Measurements from ENCODE around the gene SPAG7.
"Not testable (repeated sequence)": the region's sequence is repeated elsewhere in the genome, so short reads cannot be mapped to it uniquely, and the experiment has no call there.

Gene SPAG7

DNA sequence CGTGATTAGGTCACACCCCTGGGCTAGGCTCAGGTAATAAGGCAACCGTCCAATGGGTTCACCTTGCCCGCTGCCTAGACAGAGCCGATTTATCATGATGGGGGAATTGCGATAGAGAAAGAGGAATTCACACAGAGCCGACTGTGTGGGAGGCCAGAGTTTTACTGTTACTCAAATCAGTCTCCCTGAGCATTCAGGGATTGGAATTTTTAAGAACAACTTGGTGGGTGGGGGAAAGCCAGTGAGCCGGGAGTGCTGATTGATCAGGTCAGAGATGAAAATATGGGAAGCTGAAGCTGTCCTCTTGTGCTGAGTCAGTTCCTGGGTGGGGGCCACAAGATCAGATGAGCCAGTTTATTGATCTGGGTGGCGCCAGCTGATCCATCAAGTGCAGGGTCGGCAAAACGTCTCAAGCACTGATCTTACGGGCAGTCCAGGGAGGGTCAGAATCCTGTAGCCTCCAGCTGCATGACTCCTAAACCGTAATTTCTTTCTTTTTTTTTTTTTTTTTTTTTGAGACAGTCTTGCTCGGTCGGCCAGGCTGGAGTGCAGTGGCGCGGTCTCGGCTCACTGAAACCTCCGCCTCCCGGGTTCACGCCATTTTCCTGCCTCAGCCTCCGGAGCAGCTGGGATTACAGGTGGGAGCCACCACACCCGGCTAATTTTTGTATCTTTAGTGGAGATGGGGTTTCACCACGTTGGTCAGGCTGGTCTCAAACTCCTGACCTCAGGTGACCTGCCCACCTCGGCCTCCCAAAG is 40.9 kb downstream of the SPAG7 start:
- not testable (repeated sequence) for H3K27me3 ChIP-seq (ENCODE audit: control insufficient read depth, insufficient read depth, low read length); H3K4me3 ChIP-seq (ENCODE audit: low read depth, low read length); H3K4me1 ChIP-seq (ENCODE audit: control insufficient read depth, insufficient read depth, low read length); H3K9me3 ChIP-seq (ENCODE audit: control insufficient read depth, insufficient read depth, low read length); H3K36me3 ChIP-seq (ENCODE audit: control insufficient read depth, insufficient read depth, low read length); H3K9ac ChIP-seq (ENCODE audit: low read depth, low read length)

DNA sequence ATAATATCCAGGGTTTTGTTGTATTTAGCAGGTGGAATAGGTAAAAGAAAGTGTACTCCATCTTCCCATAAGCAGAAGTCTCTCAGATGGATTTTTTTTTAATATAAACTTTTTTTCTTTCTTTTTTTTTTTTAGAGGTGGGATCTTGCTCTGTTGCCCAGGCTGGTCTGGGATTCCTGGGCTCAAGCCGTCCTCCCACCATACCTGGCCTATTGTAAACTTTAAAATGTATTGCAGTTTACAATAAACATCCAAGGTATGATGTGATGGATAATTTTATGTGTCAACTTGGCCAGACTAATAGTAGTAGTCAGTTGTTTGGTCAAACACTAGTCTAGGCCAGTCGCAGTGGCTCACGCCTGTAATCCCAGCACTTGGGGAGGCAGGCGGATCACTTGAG is 46.3 kb downstream of the SPAG7 start:
- H3K27me3 ChIP-seq (ENCODE audit: control insufficient read depth, insufficient read depth, low read length), result no peaks in the 10 kb centered on the region
- no peaks in the 10 kb centered on the region for H3K9me3 ChIP-seq (ENCODE audit: control insufficient read depth, insufficient read depth, low read length)

DNA sequence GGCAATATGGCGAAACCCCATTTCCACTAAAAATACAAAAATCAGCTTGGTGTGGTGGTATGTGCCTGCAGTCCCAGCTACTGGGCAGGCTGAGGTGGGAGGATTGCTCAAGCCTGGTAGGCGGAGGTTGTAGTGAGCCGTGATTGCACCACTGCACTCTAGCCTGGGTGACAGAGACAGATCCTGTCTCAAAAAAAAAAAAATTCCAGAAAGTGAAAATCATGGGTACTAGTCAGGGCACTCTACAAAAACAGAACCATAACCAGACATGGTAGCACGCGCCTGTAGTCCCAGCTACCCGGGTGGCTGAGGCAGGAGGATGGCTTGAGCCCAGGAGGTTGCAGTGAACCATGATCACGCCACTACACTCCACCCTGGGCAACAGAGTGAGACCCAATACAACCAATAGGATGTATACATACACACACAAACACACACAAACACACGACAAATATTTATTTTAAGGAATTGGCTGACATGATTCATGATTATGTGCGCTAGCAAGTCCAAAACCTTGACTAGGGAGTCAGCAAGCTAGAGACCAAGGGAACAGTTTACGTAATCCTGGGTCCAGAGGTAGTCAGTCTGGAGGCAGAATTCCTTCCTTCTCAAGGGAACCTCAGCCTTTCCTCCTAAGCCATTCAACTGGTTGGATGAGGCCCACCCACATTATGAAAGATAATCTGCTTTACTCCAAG is 47.1 kb downstream of the SPAG7 start:
- H3K9me3 ChIP-seq (ENCODE audit: control insufficient read depth, insufficient read depth, low read length), result no peaks in the 10 kb centered on the region
- H3K36me3 ChIP-seq (ENCODE audit: control insufficient read depth, insufficient read depth, low read length), result no peaks in the 10 kb centered on the region
- peaks cover 4% of the 10 kb centered on the region for H3K4me1 ChIP-seq (ENCODE audit: control insufficient read depth, insufficient read depth, low read length)
- no peak overlapping the region for H3K4me3 ChIP-seq (ENCODE audit: low read depth, low read length)
- no peaks in the 10 kb centered on the region for H3K27me3 ChIP-seq (ENCODE audit: control insufficient read depth, insufficient read depth, low read length)
- no peak overlapping the region for H3K9ac ChIP-seq (ENCODE audit: low read depth, low read length)

More for the DNA sequence above, 46.3 kb downstream of the SPAG7 start:
- Histone ChIP-seq H3K9ac (ENCODE audit: low read depth, low read length) (no peak overlapping the region), H3K36me3 (ENCODE audit: control insufficient read depth, insufficient read depth, low read length) (no peaks in the 10 kb centered on the region), H3K4me3 (ENCODE audit: low read depth, low read length) (no peak overlapping the region), H3K4me1 (ENCODE audit: control insufficient read depth, insufficient read depth, low read length) (peaks cover 4% of the 10 kb centered on the region)

DNA sequence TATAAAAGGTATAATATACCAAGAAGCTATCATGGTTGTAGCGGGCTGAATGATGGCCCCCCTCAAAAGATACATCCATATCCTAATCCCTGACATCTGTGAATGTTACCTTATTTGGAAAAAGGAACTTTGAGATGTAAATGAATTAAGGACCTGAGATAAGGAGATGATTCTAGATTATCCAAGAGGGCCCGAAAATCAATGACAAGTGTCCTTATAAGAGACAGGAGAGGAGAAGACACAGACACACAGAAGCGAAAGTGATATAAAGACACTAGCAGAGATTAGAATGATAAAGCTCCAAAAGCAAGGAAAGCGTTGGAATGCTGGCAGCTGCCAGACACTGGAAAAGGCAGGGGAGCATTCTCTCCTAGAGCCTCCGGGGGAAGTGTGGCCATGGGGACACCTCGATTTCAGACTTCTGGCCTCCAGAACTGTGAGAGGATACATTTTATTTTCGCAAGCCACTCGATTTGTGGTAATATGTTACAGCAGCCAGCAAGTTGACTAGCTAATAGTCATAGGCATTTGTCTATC is 48.0 kb downstream of the SPAG7 start:
- H3K36me3 ChIP-seq (ENCODE audit: control insufficient read depth, insufficient read depth, low read length), result no peaks in the 10 kb centered on the region

GRCh38 chr17:4914551-4914950 is 53.1 kb downstream of the SPAG7 start:
- not testable (repeated sequence) for H3K36me3 ChIP-seq (ENCODE audit: control insufficient read depth, insufficient read depth, low read length); H3K4me1 ChIP-seq (ENCODE audit: control insufficient read depth, insufficient read depth, low read length); H3K27me3 ChIP-seq (ENCODE audit: control insufficient read depth, insufficient read depth, low read length); H3K9me3 ChIP-seq (ENCODE audit: control insufficient read depth, insufficient read depth, low read length); H3K4me3 ChIP-seq (ENCODE audit: low read depth, low read length); H3K9ac ChIP-seq (ENCODE audit: low read depth, low read length)

More for the DNA sequence above, 48.0 kb downstream of the SPAG7 start:
- Histone ChIP-seq H3K4me1 (ENCODE audit: control insufficient read depth, insufficient read depth, low read length) (peaks cover 4% of the 10 kb centered on the region), H3K9ac (ENCODE audit: low read depth, low read length) (no peak overlapping the region), H3K9me3 (ENCODE audit: control insufficient read depth, insufficient read depth, low read length) (no peaks in the 10 kb centered on the region), H3K4me3 (ENCODE audit: low read depth, low read length) (no peak overlapping the region), H3K27me3 (ENCODE audit: control insufficient read depth, insufficient read depth, low read length) (no peaks in the 10 kb centered on the region)

DNA sequence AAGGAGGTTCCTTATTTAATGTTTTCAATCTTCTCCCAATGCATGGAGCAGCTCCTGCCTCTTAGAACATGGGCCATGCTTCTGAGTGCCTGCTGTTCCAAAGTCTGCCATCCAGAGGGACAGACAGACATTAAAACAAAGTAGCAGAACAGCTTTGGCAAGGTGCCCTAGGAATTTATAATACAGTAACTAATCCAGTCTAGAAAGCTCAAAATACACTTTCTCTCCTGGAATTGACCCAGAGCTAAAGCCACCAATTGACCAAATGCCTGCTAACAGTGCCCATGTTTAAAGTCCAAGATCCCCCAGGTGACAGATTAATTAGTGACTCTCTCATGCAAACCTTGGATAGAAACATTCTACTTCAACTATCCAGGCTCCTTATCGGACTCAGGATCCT is 53.6 kb downstream of the SPAG7 start:
- no peak overlapping the region for H3K4me3 ChIP-seq (ENCODE audit: low read depth, low read length)
- H3K9ac ChIP-seq (ENCODE audit: low read depth, low read length), result no peak overlapping the region
- no peaks in the 10 kb centered on the region for H3K36me3 ChIP-seq (ENCODE audit: control insufficient read depth, insufficient read depth, low read length)
- no peaks in the 10 kb centered on the region for H3K4me1 ChIP-seq (ENCODE audit: control insufficient read depth, insufficient read depth, low read length)
- H3K27me3 ChIP-seq (ENCODE audit: control insufficient read depth, insufficient read depth, low read length), result no peaks in the 10 kb centered on the region
- no peaks in the 10 kb centered on the region for H3K9me3 ChIP-seq (ENCODE audit: control insufficient read depth, insufficient read depth, low read length)
